Activated CD8-positive, alpha-beta memory T cell treated with anti-CD3 and anti-CD28 coated beads for 4 hours (primary cell): ENCODE results near the gene OTULIN.
A peak's percentile ranks its signal among the peaks of the same experiment; 100 is the strongest.

Experiments used
- DNase-seq, 2 donors: peaks; one replicate each; pipeline ENCODE4 v3.0.0-alpha.2; 2020; ENCODE audit warnings: low read depth in 2 of 2

OTULIN gene

GRCh38 chr5:14664270-14665100 lies at the start of gene OTULIN:
Gene OTULIN (plus strand): TSS chr5:14664718. CDS start chr5:14664826, 108 bp downstream.
- peak; percentile 67 to 72 for DNase-seq

GRCh38 chr5:14615365-14615764 lies 49.2 kb upstream of the OTULIN start:
- no peak for DNase-seq

- no peak for DNase-seq
Observed at GRCh38 chr5:14617441-14617840, 47.1 kb upstream of the OTULIN start.

- DNase-seq: no peak
Observed at GRCh38 chr5:14627270-14627669, 37.2 kb upstream of the OTULIN start.

GRCh38 chr5:14628346-14628745 lies 36.2 kb upstream of the OTULIN start:
- peak; percentile 6 to 19 for DNase-seq

GRCh38 chr5:14630671-14631070 lies 33.8 kb upstream of the OTULIN start:
- DNase-seq: no peak

GRCh38 chr5:14635656-14636055 lies 28.9 kb upstream of the OTULIN start:
- DNase-seq: no peak

- no peak for DNase-seq
Observed at GRCh38 chr5:14640765-14641164, 23.8 kb upstream of the OTULIN start.

GRCh38 chr5:14644623-14645237 lies 19.8 kb upstream of the OTULIN start:
- DNase-seq: no peak

- DNase-seq: no peak
Observed at GRCh38 chr5:14650052-14650451, 14.5 kb upstream of the OTULIN start.

GRCh38 chr5:14655146-14655741 lies 9.3 kb upstream of the OTULIN start:
- no peak for DNase-seq

- no peak for DNase-seq
Observed at GRCh38 chr5:14656898-14657297, 7.6 kb upstream of the OTULIN start.

- DNase-seq: no peak
Observed at GRCh38 chr5:14659821-14660607, 4.5 kb upstream of the OTULIN start.

GRCh38 chr5:14660833-14661232 lies 3.7 kb upstream of the OTULIN start:
- no peak for DNase-seq

GRCh38 chr5:14662721-14663260 lies 1.7 kb upstream of the OTULIN start:
- DNase-seq: no peak

GRCh38 chr5:14663734-14664269 lies 716 bp upstream of the OTULIN start:
- no peak for DNase-seq

- no peak for DNase-seq
Observed at GRCh38 chr5:14665101-14665822, 744 bp downstream of the OTULIN start.

GRCh38 chr5:14665949-14666348 lies 1.4 kb downstream of the OTULIN start:
- DNase-seq: peak in 1 of 2 donors; percentile 44

GRCh38 chr5:14666357-14666756 lies 1.8 kb downstream of the OTULIN start:
- DNase-seq: no peak

GRCh38 chr5:14667290-14667689 lies 2.8 kb downstream of the OTULIN start:
- no peak for DNase-seq

- DNase-seq: no peak
Observed at GRCh38 chr5:14667770-14668169, 3.3 kb downstream of the OTULIN start.
